ENCODE results near the gene IFIT2. TPM values are rescaled to one million over a fixed set of nuclear protein-coding genes. Genes with fewer than 3 reads are reported as not detected.

Gene IFIT2
- total RNA-seq, 1 experiment from 2014 or later: 0.58 TPM

DNA sequence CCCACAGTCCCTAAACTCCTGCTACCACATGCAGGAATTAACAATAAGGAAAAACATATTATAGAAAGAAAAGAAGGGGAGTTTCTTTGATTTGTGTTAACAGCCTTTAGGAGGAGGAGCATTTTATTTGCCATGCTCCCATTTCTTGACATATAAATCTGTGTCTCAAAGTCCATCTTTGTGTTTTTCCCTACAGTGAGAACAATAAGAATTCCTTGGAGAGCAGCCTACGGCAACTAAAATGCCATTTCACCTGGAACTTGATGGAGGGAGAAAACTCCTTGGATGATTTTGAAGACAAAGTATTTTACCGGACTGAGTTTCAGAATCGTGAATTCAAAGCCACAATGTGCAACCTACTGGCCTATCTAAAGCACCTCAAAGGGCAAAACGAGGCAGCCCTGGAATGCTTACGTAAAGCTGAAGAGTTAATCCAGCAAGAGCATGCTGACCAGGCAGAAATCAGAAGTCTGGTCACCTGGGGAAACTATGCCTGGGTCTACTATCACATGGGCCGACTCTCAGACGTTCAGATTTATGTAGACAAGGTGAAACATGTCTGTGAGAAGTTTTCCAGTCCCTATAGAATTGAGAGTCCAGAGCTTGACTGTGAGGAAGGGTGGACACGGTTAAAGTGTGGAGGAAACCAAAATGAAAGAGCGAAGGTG is 4.1 kb downstream of the IFIT2 start:
- ChIA-PET POLR2A (interaction anchor here (1.2 kb wide), 1 partner anchor 108 kb away, joined by 4 read pairs; the partner anchor contains the start of gene IFIT5), CTCF (no interaction called here)
- peaks cover 14% of the 10 kb centered on the region for H3K4me1 Mint-ChIP-seq (ENCODE audit: insufficient read depth, unreplicated experiment)
- no peak overlapping the region for H3K27ac Mint-ChIP-seq (ENCODE audit: low read depth, unreplicated experiment)
- no peak overlapping the region for H3K4me3 Mint-ChIP-seq (ENCODE audit: unreplicated experiment)
- TF ChIP-seq, protein P1, sequence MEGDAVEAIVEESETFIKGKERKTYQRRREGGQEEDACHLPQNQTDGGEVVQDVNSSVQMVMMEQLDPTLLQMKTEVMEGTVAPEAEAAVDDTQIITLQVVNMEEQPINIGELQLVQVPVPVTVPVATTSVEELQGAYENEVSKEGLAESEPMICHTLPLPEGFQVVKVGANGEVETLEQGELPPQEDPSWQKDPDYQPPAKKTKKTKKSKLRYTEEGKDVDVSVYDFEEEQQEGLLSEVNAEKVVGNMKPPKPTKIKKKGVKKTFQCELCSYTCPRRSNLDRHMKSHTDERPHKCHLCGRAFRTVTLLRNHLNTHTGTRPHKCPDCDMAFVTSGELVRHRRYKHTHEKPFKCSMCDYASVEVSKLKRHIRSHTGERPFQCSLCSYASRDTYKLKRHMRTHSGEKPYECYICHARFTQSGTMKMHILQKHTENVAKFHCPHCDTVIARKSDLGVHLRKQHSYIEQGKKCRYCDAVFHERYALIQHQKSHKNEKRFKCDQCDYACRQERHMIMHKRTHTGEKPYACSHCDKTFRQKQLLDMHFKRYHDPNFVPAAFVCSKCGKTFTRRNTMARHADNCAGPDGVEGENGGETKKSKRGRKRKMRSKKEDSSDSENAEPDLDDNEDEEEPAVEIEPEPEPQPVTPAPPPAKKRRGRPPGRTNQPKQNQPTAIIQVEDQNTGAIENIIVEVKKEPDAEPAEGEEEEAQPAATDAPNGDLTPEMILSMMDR (IDR thresholded peaks at IDR 0.05; ENCODE audit: unreplicated experiment): no peak
- peaks cover 5% of the 10 kb centered on the region for H3K36me3 Mint-ChIP-seq (ENCODE audit: insufficient read depth, unreplicated experiment)
- no peaks in the 10 kb centered on the region for H3K27me3 Mint-ChIP-seq (ENCODE audit: insufficient read depth, unreplicated experiment)
- no peak for DNase-seq (ENCODE audit: unreplicated experiment)
- BruUV-seq (replicated peaks): no TSS peak
- no peaks in the 10 kb centered on the region for H3K9me3 Mint-ChIP-seq (ENCODE audit: unreplicated experiment)
- intact Hi-C loops (cut with micrococcal nuclease): no loop called here

DNA sequence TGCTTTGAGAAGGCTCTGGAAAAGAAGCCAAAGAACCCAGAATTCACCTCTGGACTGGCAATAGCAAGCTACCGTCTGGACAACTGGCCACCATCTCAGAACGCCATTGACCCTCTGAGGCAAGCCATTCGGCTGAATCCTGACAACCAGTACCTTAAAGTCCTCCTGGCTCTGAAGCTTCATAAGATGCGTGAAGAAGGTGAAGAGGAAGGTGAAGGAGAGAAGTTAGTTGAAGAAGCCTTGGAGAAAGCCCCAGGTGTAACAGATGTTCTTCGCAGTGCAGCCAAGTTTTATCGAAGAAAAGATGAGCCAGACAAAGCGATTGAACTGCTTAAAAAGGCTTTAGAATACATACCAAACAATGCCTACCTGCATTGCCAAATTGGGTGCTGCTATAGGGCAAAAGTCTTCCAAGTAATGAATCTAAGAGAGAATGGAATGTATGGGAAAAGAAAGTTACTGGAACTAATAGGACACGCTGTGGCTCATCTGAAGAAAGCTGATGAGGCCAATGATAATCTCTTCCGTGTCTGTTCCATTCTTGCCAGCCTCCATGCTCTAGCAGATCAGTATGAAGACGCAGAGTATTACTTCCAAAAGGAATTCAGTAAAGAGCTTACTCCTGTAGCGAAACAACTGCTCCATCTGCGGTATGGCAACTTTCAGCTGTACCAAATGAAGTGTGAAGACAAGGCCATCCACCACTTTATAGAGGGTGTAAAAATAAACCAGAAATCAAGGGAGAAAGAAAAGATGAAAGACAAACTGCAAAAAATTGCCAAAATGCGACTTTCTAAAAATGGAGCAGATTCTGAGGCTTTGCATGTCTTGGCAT is 4.8 kb downstream of the IFIT2 start:
- Mint-ChIP-seq H3K9me3 (ENCODE audit: unreplicated experiment) (no peaks in the 10 kb centered on the region), H3K4me3 (ENCODE audit: unreplicated experiment) (no peak overlapping the region), H3K27me3 (ENCODE audit: insufficient read depth, unreplicated experiment) (no peaks in the 10 kb centered on the region), H3K36me3 (ENCODE audit: insufficient read depth, unreplicated experiment) (peaks cover 5% of the 10 kb centered on the region), H3K27ac (ENCODE audit: low read depth, unreplicated experiment) (no peak overlapping the region), H3K4me1 (ENCODE audit: insufficient read depth, unreplicated experiment) (peaks cover 7% of the 10 kb centered on the region)
- TF ChIP-seq, protein P1 (IDR thresholded peaks at IDR 0.05; ENCODE audit: unreplicated experiment): no peak
- no TSS peak for BruUV-seq (replicated peaks)
- DNase-seq (ENCODE audit: unreplicated experiment): no peak
- intact Hi-C loops (cut with micrococcal nuclease): no loop called here
- ChIA-PET POLR2A (no interaction called here), CTCF (interaction anchor here (0.7 kb wide), 1 partner anchor 285 kb away, joined by 3 read pairs; no protein-coding TSS in a partner anchor)

DNA sequence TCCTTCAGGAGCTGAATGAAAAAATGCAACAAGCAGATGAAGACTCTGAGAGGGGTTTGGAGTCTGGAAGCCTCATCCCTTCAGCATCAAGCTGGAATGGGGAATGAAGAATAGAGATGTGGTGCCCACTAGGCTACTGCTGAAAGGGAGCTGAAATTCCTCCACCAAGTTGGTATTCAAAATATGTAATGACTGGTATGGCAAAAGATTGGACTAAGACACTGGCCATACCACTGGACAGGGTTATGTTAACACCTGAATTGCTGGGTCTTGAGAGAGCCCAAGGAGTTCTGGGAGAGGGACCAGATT is 5.4 kb downstream of the IFIT2 start:
- no peak overlapping the region for H3K4me3 Mint-ChIP-seq (ENCODE audit: unreplicated experiment)
- no peaks in the 10 kb centered on the region for H3K9me3 Mint-ChIP-seq (ENCODE audit: unreplicated experiment)
- no peak for DNase-seq (ENCODE audit: unreplicated experiment)
- no peak overlapping the region for H3K27ac Mint-ChIP-seq (ENCODE audit: low read depth, unreplicated experiment)
- ChIA-PET CTCF (interaction anchor here (0.7 kb wide), 1 partner anchor 286 kb away, joined by 3 read pairs; no protein-coding TSS in a partner anchor), POLR2A (no interaction called here)
- H3K27me3 Mint-ChIP-seq (ENCODE audit: insufficient read depth, unreplicated experiment): no peaks in the 10 kb centered on the region
- H3K4me1 Mint-ChIP-seq (ENCODE audit: insufficient read depth, unreplicated experiment): peaks cover 6% of the 10 kb centered on the region
- TF ChIP-seq, protein P1 (IDR thresholded peaks at IDR 0.05; ENCODE audit: unreplicated experiment): no peak
- BruUV-seq (replicated peaks): no TSS peak
- H3K36me3 Mint-ChIP-seq (ENCODE audit: insufficient read depth, unreplicated experiment): peaks cover 5% of the 10 kb centered on the region
- intact Hi-C loops (cut with micrococcal nuclease): no loop called here

DNA sequence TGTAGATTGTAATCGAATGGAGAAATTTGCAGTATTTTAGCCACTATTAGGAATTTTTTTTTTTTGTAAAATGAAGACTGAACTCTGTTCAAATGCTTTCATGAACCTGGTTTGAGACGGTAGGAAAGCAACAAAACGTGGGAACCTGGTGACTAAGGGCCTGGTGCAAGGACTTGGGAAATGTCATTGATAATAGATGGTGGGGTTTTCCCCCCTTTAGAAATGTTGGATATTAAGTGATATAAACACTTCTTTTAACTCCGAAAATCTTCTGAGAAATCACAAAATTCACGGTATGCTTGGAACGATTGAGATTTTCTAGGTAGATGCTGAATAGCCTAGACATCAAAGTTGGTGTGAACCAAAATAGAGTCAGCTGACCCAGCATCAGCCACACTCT is 6.4 kb downstream of the IFIT2 start:
- peaks cover 2% of the 10 kb centered on the region for H3K4me1 Mint-ChIP-seq (ENCODE audit: insufficient read depth, unreplicated experiment)
- BruUV-seq (replicated peaks): no TSS peak
- no peak overlapping the region for H3K27ac Mint-ChIP-seq (ENCODE audit: low read depth, unreplicated experiment)
- intact Hi-C loops (cut with micrococcal nuclease): no loop called here
- peaks cover 5% of the 10 kb centered on the region for H3K36me3 Mint-ChIP-seq (ENCODE audit: insufficient read depth, unreplicated experiment)
- TF ChIP-seq, protein P1 (IDR thresholded peaks at IDR 0.05; ENCODE audit: unreplicated experiment): no peak
- POLR2A ChIA-PET: no interaction called here
- H3K4me3 Mint-ChIP-seq (ENCODE audit: unreplicated experiment): no peak overlapping the region
- H3K27me3 Mint-ChIP-seq (ENCODE audit: insufficient read depth, unreplicated experiment): no peaks in the 10 kb centered on the region
- DNase-seq (ENCODE audit: unreplicated experiment): no peak
- no peaks in the 10 kb centered on the region for H3K9me3 Mint-ChIP-seq (ENCODE audit: unreplicated experiment)
- CTCF ChIA-PET: no interaction called here

Measured in MCF 10A (cell line).